OCI-LY7 (cell line): Measurements from ENCODE around the gene TBC1D5. TPM values are rescaled to one million over a fixed set of nuclear protein-coding genes. Genes with fewer than 3 reads are reported as not detected.
A peak's percentile ranks its signal among the peaks of the same experiment; 100 is the strongest.

ENCODE experiments used
- Bru-seq: library from RNA; stranded (reverse); fragments of 400-500 nt; gene quantifications from one replicate; lab custom pipeline; 2021; lab: Mats Ljungman, UMichigan
- BruChase-seq, 2 experiments: library from RNA; stranded (reverse); fragments of 400-500 nt; gene quantifications; one replicate each; lab custom pipeline; 2021; lab: Mats Ljungman, UMichigan
- BruUV-seq: library from RNA; stranded (reverse); fragments of 400-500 nt; replicated peaks from 2 replicates; lab custom pipeline; 2021; lab: Mats Ljungman, UMichigan
- CTCF ChIA-PET: fragments of 300-600 bp; sonication (Branson Sonifier 250); formaldehyde crosslinking; loops from one replicate; lab custom pipeline; 2022; ENCODE audit warnings: antibody characterized with exemption; ENCODE audit not compliant: unreplicated experiment; lab: Charles Lee
- POLR2A ChIA-PET: fragments of 300-600 bp; sonication (Branson Sonifier 250); formaldehyde crosslinking; loops from one replicate; lab custom pipeline; 2022; ENCODE audit warnings: antibody characterized with exemption; lab: Charles Lee
- DNase-seq: peaks from one replicate; pipeline ENCODE4 v3.0.0-alpha.2; 2015; ENCODE audit warnings: low spot score
- H2AFZ ChIP-seq: fragments of 200-600 bp; sonication (generic), shearing (Covaris generic); 2 replicates; pipeline ENCODE4 v1.6.1; 2014; ENCODE audit warnings: mild to moderate bottlenecking, antibody characterized with exemption, low read length, moderate library complexity
- H3K27ac ChIP-seq: fragments of 200-600 bp; sonication (generic); 2 replicates; pipeline ENCODE4 v1.5.1; 2014; ENCODE audit warnings: mixed run types, low read depth, mild to moderate bottlenecking, moderate library complexity, low read length, inconsistent platforms; ENCODE audit not compliant: poor library complexity, severe bottlenecking
- H3K36me3 ChIP-seq: fragments of 200-600 bp; sonication (generic); 2 replicates; pipeline ENCODE4 v1.6.1; 2014; ENCODE audit warnings: mild to moderate bottlenecking, antibody characterized with exemption, low read length, moderate library complexity, mixed read lengths; ENCODE audit not compliant: insufficient read depth
- H3K4me1 ChIP-seq: fragments of 200-600 bp; sonication (generic); 2 replicates; pipeline ENCODE4 v1.5.1; 2014; ENCODE audit warnings: mild to moderate bottlenecking, low read length; ENCODE audit not compliant: insufficient read depth, poor library complexity, severe bottlenecking
- H3K4me2 ChIP-seq: fragments of 200-600 bp; sonication (generic); 2 replicates; pipeline ENCODE4 v1.6.1; 2014; ENCODE audit warnings: mild to moderate bottlenecking, low read length
- H3K4me3 ChIP-seq: fragments of 200-600 bp; sonication (generic); 2 replicates; pipeline ENCODE4 v1.5.1; 2014; ENCODE audit warnings: mild to moderate bottlenecking, low read depth, low read length; ENCODE audit not compliant: poor library complexity, severe bottlenecking
- H3K79me2 ChIP-seq: fragments of 200-600 bp; sonication (generic); 2 replicates; pipeline ENCODE4 v1.6.1; 2016; ENCODE audit warnings: low read depth, mild to moderate bottlenecking, low read length, moderate library complexity, mixed read lengths; ENCODE audit not compliant: insufficient read depth
- H3K9me2 ChIP-seq: fragments of 200-600 bp; sonication (generic); 2 replicates; pipeline ENCODE4 v1.6.1; 2016; ENCODE audit warnings: mild to moderate bottlenecking, low read length, mixed read lengths; ENCODE audit not compliant: insufficient read depth
- H3K9me3 ChIP-seq: fragments of 200-600 bp; sonication (generic); 2 replicates; pipeline ENCODE4 v1.6.1; 2014; ENCODE audit warnings: mild to moderate bottlenecking, mixed run types, low read length, mixed read lengths
- H4K20me1 ChIP-seq: fragments of 200-600 bp; sonication (generic); 2 replicates; pipeline ENCODE4 v1.6.1; 2014; ENCODE audit warnings: mild to moderate bottlenecking, antibody characterized with exemption, low read length, moderate library complexity, mixed read lengths; ENCODE audit not compliant: insufficient read depth
- CTCF ChIP-seq: fragments of 200-600 bp; sonication (generic); conservative IDR thresholded peaks from 2 replicates; pipeline ENCODE4 v1.5.1; 2014; ENCODE audit warnings: mild to moderate bottlenecking, antibody characterized with exemption, low read length, moderate library complexity, mixed read lengths
- EZH2phosphoT487 ChIP-seq: fragments of 200-600 bp; sonication (generic); IDR thresholded peaks from 2 replicates; pipeline ENCODE4 v1.6.1; 2018; ENCODE audit warnings: low read depth, borderline replicate concordance, mild to moderate bottlenecking, mixed run types, antibody characterized with exemption, low read length, moderate library complexity, mixed read lengths
- intact Hi-C: fragments of 100-400 bp; cut with micrococcal nuclease; formaldehyde crosslinking; loops from one replicate; pipeline ENCODE4 v1.10.0; 2022; ENCODE audit not compliant: unreplicated experiment
- long read RNA-seq: library from polyadenylated mRNA; stranded (forward); transcript quantifications from one replicate; pipeline ENCODE4 v2.0.0, GENCODE V29; 2022
- total RNA-seq, 2 experiments: library from RNA; depleted of rRNA in 1 of 2; stranded (reverse); fragments of >200 nt in 1 of 2; shearing (Covaris generic) in 1 of 2; gene quantifications; 2 replicates each; pipeline ENCODE4 v1.2.3, GENCODE V29; 2014 to 2022

TBC1D5 gene
- total RNA-seq (2014; rRNA removed; shearing (Covaris generic)) = 82.4 and 85.5 TPM in 2 replicates
- total RNA-seq (2022) = 78.5 and 90.5 TPM in 2 replicates
- Bru-seq, nascent RNA = percentile 85 among the genes with signal in this experiment
- percentile 85 among the genes with signal in this experiment for BruChase-seq, experiment 1, labeled RNA remaining after a 6-hour chase
- BruChase-seq, experiment 2, labeled RNA remaining after a 2-hour chase = percentile 82 among the genes with signal in this experiment
- long read RNA-seq, partial matches to known transcripts = 28 of 75 reads
- long read RNA-seq, other reads (novel, unspliced or antisense) = 47 of 75 reads

- Histone ChIP-seq H3K4me3 (peak within 1 kb of the TSS; percentile 81), H3K4me1 (peaks cover 57% of the 10 kb centered on the region), H3K9me2 (no peaks in the 10 kb centered on the region), H3K36me3 (peaks cover 8% of the 10 kb centered on the region; the same call in 1 of the 2 replicates), H3K79me2 (peaks cover 48% of the 10 kb centered on the region), H3K9me3 (no peaks in the 10 kb centered on the region), H3K4me2 (peak within 1 kb of the TSS; percentile 94), H4K20me1 (peaks cover 5% of the 10 kb centered on the region; the same call in 1 of the 2 replicates), H3K27ac (peak within 1 kb of the TSS; percentile 91), H2AFZ (peak within 1 kb of the TSS; percentile 87)
- intact Hi-C loops = loop anchor here (5.0 to 10.0 kb wide), 4 partner anchors 480 to 1367 kb away; no protein-coding TSS in a partner anchor
- peak; percentile 98 for DNase-seq
- CTCF ChIA-PET = interaction anchor here (0.5 kb wide), 1 partner anchor 78 kb away, joined by 3 read pairs; no protein-coding TSS in a partner anchor
- POLR2A ChIA-PET = interaction anchor here (0.5 to 2.2 kb wide), 20 partner anchors 9 to 1296 kb away, joined by 3 to 8 read pairs (median 4); no protein-coding TSS in a partner anchor
- no TSS peak for BruUV-seq
- TF ChIP-seq EZH2phosphoT487 = no peak
- TF ChIP-seq CTCF = no peak
Observed at GRCh38 chr3:17742102-17742879, at the start of gene TBC1D5. TSS of gene TBC1D5 (minus strand) at chr3:17742631. CDS start at chr3:17508570, 234,061 bp downstream.

- POLR2A ChIA-PET = no interaction called here
- no peak overlapping the region for H3K27ac ChIP-seq
- no peak for DNase-seq
- H3K4me3 ChIP-seq = no peak overlapping the region
- H4K20me1 ChIP-seq = no peaks in the 10 kb centered on the region
- H3K79me2 ChIP-seq = no peaks in the 10 kb centered on the region
- TF ChIP-seq EZH2phosphoT487 (no peak), CTCF (no peak)
- no TSS peak for BruUV-seq
- H2AFZ ChIP-seq = no peak overlapping the region
- H3K4me1 ChIP-seq = no peaks in the 10 kb centered on the region
- H3K4me2 ChIP-seq = no peak overlapping the region
- H3K9me2 ChIP-seq = no peaks in the 10 kb centered on the region
- intact Hi-C loops = no loop called here
- peaks cover 12% of the 10 kb centered on the region; the same call in 1 of the 2 replicates for H3K9me3 ChIP-seq
- H3K36me3 ChIP-seq = no peaks in the 10 kb centered on the region
- CTCF ChIA-PET = no interaction called here
Observed at GRCh38 chr3:17783426-17783825, 41.0 kb upstream of the TBC1D5 start.
